Breast epithelium (tissue), 3 donors: ENCODE data around the gene PHACTR3.

Experiments
- CTCF ChIP-seq, 3 donors: fragments of 450-650 bp; IDR thresholded peaks; one replicate each; pipeline ENCODE4 v1.5.1; 2016 to 2017; ENCODE audit warnings: antibody characterized with exemption in 3 of 3, mild to moderate bottlenecking in 3 of 3, moderate library complexity in 3 of 3
- POLR2A ChIP-seq: fragments of 450-650 bp; IDR thresholded peaks from one replicate; pipeline ENCODE4 v1.6.1; 2016; ENCODE audit warnings: antibody characterized with exemption, mild to moderate bottlenecking, moderate library complexity

- TF ChIP-seq POLR2A (no peak), CTCF (IDR thresholded peaks at IDR 0.05) (no peak)
Observed at GRCh38 chr20:59606566-59606965, 2.2 kb downstream of the PHACTR3 start.
